HEK293 (cell line): Measurements from ENCODE around the gene MORF4L2.

Source experiments
- CTCF ChIA-PET: fragments of 350-600 bp; formaldehyde crosslinking; extraction: SDS; loops from one replicate; lab custom pipeline; 2021; ENCODE audit warnings: antibody characterized with exemption; lab: Yijun Ruan, JAX
- POLR2A ChIA-PET: fragments of 300-600 bp; formaldehyde crosslinking; extraction: SDS; loops from one replicate; lab custom pipeline; 2020; ENCODE audit warnings: antibody characterized with exemption, inconsistent platforms; lab: Yijun Ruan, JAX
- H3K27ac ChIP-seq: fragments of 200-500 bp; sonication (Bioruptor generic); 2 replicates; pipeline ENCODE4 v1.5.1; 2014; ENCODE audit warnings: low read depth, low read length, control low read depth, inconsistent platforms; ENCODE audit errors: extremely low read depth
- H3K36me3 ChIP-seq, 2 experiments: fragments of 200-500 bp in 1 of 2; sonication (Bioruptor generic) in 1 of 2; 1 replicate in 1 of 2; 2 replicates in 1 of 2; pipeline ENCODE4 v1.5.1; 2014 to 2017; ENCODE audit warnings: inconsistent platforms in 2 of 2, low read length in 2 of 2; ENCODE audit not compliant: control insufficient read depth in 2 of 2, insufficient read depth in 1 of 2
- H3K4me1 ChIP-seq: fragments of 200-500 bp; sonication (Bioruptor generic); 2 replicates; pipeline ENCODE4 v1.5.1; 2014; ENCODE audit warnings: mild to moderate bottlenecking, low read length, inconsistent platforms; ENCODE audit not compliant: control insufficient read depth, insufficient read depth
- H3K4me3 ChIP-seq: 2 replicates; pipeline ENCODE4 v1.5.1; 2011; ENCODE audit warnings: low read depth, mild to moderate bottlenecking, control low read depth, low read length, moderate library complexity
- H3K9me3 ChIP-seq: fragments of 200-500 bp; sonication (Bioruptor generic); 2 replicates; pipeline ENCODE4 v1.5.1; 2014; ENCODE audit warnings: low read depth, low read length, inconsistent platforms; ENCODE audit not compliant: control insufficient read depth, insufficient read depth
- KLF8 ChIP-seq: fragments of 450-650 bp; formaldehyde crosslinking; IDR thresholded peaks from 2 replicates; pipeline ENCODE4 v1.5.1; 2016; ENCODE audit warnings: missing biosample characterization, missing genetic modification characterization
- RBAK ChIP-seq: fragments of 450-650 bp; formaldehyde crosslinking; IDR thresholded peaks from 2 replicates; pipeline ENCODE4 v1.5.1; 2016; ENCODE audit warnings: missing biosample characterization, missing genetic modification characterization
- SALL2 ChIP-seq: fragments of 450-650 bp; formaldehyde crosslinking; IDR thresholded peaks from 2 replicates; pipeline ENCODE4 v1.5.0; 2017; ENCODE audit warnings: missing biosample characterization, mild to moderate bottlenecking, missing genetic modification characterization, borderline replicate concordance
- ZBTB17 ChIP-seq: fragments of 450-650 bp; formaldehyde crosslinking; IDR thresholded peaks from 2 replicates; pipeline ENCODE4 v1.5.1; 2016; ENCODE audit warnings: missing biosample characterization, missing genetic modification characterization
- ZBTB21 ChIP-seq: fragments of 450-650 bp; formaldehyde crosslinking; IDR thresholded peaks from 2 replicates; pipeline ENCODE4 v1.5.1; 2017; ENCODE audit warnings: missing biosample characterization, missing genetic modification characterization
- ZNF132 ChIP-seq: fragments of 450-650 bp; formaldehyde crosslinking; IDR thresholded peaks from 2 replicates; pipeline ENCODE4 v1.5.1; 2017; ENCODE audit warnings: missing biosample characterization, missing genetic modification characterization, borderline replicate concordance
- ZNF311 ChIP-seq: fragments of 450-650 bp; formaldehyde crosslinking; IDR thresholded peaks from 2 replicates; pipeline ENCODE4 v1.5.1; 2017; ENCODE audit warnings: missing biosample characterization, missing genetic modification characterization, borderline replicate concordance
- ZNF354C ChIP-seq: fragments of 450-650 bp; formaldehyde crosslinking; IDR thresholded peaks from 2 replicates; pipeline ENCODE4 v1.5.1; 2016; ENCODE audit warnings: missing biosample characterization, missing genetic modification characterization, low read depth, borderline replicate concordance
- ZNF48 ChIP-seq: fragments of 450-650 bp; formaldehyde crosslinking; IDR thresholded peaks from 2 replicates; pipeline ENCODE4 v1.5.1; 2016; ENCODE audit warnings: missing biosample characterization, missing genetic modification characterization
- ZNF561 ChIP-seq: fragments of 450-650 bp; IDR thresholded peaks from 2 replicates; pipeline ENCODE4 v1.5.1; 2018; ENCODE audit warnings: missing biosample characterization, missing genetic modification characterization, borderline replicate concordance
- ZNF610 ChIP-seq: fragments of 450-650 bp; formaldehyde crosslinking; IDR thresholded peaks from 2 replicates; pipeline ENCODE4 v1.5.1; 2016; ENCODE audit warnings: missing biosample characterization, missing genetic modification characterization, borderline replicate concordance
- ZNF629 ChIP-seq: fragments of 450-650 bp; formaldehyde crosslinking; IDR thresholded peaks from 2 replicates; pipeline ENCODE4 v1.5.1; 2017; ENCODE audit warnings: missing biosample characterization, missing genetic modification characterization
- ZNF707 ChIP-seq: fragments of 450-650 bp; formaldehyde crosslinking; IDR thresholded peaks from 2 replicates; pipeline ENCODE4 v1.5.1; 2016; ENCODE audit warnings: missing biosample characterization, missing genetic modification characterization
- ZSCAN16 ChIP-seq: fragments of 450-650 bp; formaldehyde crosslinking; IDR thresholded peaks from 2 replicates; pipeline ENCODE4 v1.5.1; 2016; ENCODE audit warnings: missing biosample characterization, missing genetic modification characterization
- TF ChIP-seq, protein P1 (sequence below): fragments of 450-650 bp; IDR thresholded peaks from 2 replicates; pipeline ENCODE4 v1.5.1; 2018; ENCODE audit warnings: missing biosample characterization, mild to moderate bottlenecking, missing genetic modification characterization
- TF ChIP-seq, protein P2 (sequence below): fragments of 450-650 bp; formaldehyde crosslinking; IDR thresholded peaks from 2 replicates; pipeline ENCODE4 v1.5.1; 2016; ENCODE audit warnings: missing biosample characterization, missing genetic modification characterization
- TF ChIP-seq, protein P3 (sequence below): fragments of 450-650 bp; formaldehyde crosslinking; IDR thresholded peaks from 2 replicates; pipeline ENCODE4 v1.5.1; 2017; ENCODE audit warnings: missing biosample characterization, missing genetic modification characterization
- TF ChIP-seq, protein P4 (sequence below): fragments of 450-650 bp; formaldehyde crosslinking; IDR thresholded peaks from 2 replicates; pipeline ENCODE4 v1.5.1; 2016; ENCODE audit warnings: missing biosample characterization, missing genetic modification characterization
- TF ChIP-seq, protein P5 (sequence below): fragments of 450-650 bp; formaldehyde crosslinking; IDR thresholded peaks from 2 replicates; pipeline ENCODE4 v1.5.1; 2016; ENCODE audit warnings: missing biosample characterization, missing genetic modification characterization

Gene MORF4L2

DNA sequence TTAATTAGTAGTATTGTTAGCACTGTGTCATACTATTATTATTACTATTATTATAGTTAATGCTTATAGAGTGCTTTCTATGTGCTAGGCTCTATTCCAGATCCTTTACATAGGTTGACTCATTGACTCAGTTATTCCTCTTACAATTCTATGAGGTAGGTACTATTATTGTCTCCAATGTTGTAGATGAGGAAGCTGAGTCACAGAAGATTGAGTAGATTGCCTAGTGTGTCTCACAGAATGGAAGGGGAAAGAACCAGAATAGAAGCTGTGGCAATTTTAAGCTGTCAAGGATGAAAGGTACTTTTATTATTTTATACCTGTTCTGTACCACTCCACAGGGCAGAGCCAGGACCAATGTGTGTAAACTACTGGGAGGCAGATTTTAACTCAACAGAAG is 59.6 kb downstream of the MORF4L2 start:
- POLR2A ChIA-PET: no interaction called here
- TF ChIP-seq ZNF610 (tag by site-specific recombination) (no peak), ZNF132 (tag by site-specific recombination) (no peak), ZNF629 (tag by site-specific recombination) (no peak), ZNF561 (no peak), ZNF354C (tag by site-specific recombination) (no peak), ZNF707 (tag by site-specific recombination) (no peak), ZSCAN16 (tag by site-specific recombination) (no peak), RBAK (no peak), KLF8 (no peak), ZNF311 (no peak), ZBTB21 (tag by site-specific recombination) (no peak), ZNF48 (tag by site-specific recombination) (no peak), SALL2 (tag by site-specific recombination) (no peak), ZBTB17 (tag by site-specific recombination) (no peak)
- TF ChIP-seq, protein P1, sequence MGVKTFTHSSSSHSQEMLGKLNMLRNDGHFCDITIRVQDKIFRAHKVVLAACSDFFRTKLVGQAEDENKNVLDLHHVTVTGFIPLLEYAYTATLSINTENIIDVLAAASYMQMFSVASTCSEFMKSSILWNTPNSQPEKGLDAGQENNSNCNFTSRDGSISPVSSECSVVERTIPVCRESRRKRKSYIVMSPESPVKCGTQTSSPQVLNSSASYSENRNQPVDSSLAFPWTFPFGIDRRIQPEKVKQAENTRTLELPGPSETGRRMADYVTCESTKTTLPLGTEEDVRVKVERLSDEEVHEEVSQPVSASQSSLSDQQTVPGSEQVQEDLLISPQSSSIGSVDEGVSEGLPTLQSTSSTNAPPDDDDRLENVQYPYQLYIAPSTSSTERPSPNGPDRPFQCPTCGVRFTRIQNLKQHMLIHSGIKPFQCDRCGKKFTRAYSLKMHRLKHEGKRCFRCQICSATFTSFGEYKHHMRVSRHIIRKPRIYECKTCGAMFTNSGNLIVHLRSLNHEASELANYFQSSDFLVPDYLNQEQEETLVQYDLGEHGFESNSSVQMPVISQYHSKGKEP (tag by site-specific recombination): no peak
- TF ChIP-seq, protein P2, sequence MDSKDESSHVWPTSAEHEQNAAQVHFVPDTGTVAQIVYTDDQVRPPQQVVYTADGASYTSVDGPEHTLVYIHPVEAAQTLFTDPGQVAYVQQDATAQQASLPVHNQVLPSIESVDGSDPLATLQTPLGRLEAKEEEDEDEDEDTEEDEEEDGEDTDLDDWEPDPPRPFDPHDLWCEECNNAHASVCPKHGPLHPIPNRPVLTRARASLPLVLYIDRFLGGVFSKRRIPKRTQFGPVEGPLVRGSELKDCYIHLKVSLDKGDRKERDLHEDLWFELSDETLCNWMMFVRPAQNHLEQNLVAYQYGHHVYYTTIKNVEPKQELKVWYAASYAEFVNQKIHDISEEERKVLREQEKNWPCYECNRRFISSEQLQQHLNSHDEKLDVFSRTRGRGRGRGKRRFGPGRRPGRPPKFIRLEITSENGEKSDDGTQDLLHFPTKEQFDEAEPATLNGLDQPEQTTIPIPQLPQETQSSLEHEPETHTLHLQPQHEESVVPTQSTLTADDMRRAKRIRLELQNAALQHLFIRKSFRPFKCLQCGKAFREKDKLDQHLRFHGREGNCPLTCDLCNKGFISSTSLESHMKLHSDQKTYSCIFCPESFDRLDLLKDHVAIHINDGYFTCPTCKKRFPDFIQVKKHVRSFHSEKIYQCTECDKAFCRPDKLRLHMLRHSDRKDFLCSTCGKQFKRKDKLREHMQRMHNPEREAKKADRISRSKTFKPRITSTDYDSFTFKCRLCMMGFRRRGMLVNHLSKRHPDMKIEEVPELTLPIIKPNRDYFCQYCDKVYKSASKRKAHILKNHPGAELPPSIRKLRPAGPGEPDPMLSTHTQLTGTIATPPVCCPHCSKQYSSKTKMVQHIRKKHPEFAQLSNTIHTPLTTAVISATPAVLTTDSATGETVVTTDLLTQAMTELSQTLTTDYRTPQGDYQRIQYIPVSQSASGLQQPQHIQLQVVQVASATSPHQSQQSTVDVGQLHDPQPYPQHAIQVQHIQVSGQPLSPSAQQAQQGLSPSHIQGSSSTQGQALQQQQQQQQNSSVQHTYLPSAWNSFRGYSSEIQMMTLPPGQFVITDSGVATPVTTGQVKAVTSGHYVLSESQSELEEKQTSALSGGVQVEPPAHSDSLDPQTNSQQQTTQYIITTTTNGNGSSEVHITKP (tag by site-specific recombination): no peak
- TF ChIP-seq, protein P3, sequence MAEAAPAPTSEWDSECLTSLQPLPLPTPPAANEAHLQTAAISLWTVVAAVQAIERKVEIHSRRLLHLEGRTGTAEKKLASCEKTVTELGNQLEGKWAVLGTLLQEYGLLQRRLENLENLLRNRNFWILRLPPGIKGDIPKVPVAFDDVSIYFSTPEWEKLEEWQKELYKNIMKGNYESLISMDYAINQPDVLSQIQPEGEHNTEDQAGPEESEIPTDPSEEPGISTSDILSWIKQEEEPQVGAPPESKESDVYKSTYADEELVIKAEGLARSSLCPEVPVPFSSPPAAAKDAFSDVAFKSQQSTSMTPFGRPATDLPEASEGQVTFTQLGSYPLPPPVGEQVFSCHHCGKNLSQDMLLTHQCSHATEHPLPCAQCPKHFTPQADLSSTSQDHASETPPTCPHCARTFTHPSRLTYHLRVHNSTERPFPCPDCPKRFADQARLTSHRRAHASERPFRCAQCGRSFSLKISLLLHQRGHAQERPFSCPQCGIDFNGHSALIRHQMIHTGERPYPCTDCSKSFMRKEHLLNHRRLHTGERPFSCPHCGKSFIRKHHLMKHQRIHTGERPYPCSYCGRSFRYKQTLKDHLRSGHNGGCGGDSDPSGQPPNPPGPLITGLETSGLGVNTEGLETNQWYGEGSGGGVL (tag by site-specific recombination): no peak
- TF ChIP-seq, protein P4, sequence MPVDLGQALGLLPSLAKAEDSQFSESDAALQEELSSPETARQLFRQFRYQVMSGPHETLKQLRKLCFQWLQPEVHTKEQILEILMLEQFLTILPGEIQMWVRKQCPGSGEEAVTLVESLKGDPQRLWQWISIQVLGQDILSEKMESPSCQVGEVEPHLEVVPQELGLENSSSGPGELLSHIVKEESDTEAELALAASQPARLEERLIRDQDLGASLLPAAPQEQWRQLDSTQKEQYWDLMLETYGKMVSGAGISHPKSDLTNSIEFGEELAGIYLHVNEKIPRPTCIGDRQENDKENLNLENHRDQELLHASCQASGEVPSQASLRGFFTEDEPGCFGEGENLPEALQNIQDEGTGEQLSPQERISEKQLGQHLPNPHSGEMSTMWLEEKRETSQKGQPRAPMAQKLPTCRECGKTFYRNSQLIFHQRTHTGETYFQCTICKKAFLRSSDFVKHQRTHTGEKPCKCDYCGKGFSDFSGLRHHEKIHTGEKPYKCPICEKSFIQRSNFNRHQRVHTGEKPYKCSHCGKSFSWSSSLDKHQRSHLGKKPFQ: no peak
- TF ChIP-seq, protein P5, sequence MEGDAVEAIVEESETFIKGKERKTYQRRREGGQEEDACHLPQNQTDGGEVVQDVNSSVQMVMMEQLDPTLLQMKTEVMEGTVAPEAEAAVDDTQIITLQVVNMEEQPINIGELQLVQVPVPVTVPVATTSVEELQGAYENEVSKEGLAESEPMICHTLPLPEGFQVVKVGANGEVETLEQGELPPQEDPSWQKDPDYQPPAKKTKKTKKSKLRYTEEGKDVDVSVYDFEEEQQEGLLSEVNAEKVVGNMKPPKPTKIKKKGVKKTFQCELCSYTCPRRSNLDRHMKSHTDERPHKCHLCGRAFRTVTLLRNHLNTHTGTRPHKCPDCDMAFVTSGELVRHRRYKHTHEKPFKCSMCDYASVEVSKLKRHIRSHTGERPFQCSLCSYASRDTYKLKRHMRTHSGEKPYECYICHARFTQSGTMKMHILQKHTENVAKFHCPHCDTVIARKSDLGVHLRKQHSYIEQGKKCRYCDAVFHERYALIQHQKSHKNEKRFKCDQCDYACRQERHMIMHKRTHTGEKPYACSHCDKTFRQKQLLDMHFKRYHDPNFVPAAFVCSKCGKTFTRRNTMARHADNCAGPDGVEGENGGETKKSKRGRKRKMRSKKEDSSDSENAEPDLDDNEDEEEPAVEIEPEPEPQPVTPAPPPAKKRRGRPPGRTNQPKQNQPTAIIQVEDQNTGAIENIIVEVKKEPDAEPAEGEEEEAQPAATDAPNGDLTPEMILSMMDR (tag by site-specific recombination): no peak
- CTCF ChIA-PET: no interaction called here

More for the DNA sequence above, 59.6 kb downstream of the MORF4L2 start:
- H3K4me3 ChIP-seq: no peak overlapping the region
- H3K9me3 ChIP-seq: no peaks in the 10 kb centered on the region
- H3K36me3 ChIP-seq: peaks cover 0 to 5% of the 10 kb centered on the region in 2 experiments; a peak in 1 of 3 replicates
- H3K27ac ChIP-seq: no peak overlapping the region
- peaks cover 4% of the 10 kb centered on the region; the same call in 1 of the 2 replicates for H3K4me1 ChIP-seq
